Kidney (tissue), 14 donors: ENCODE results near the gene ACBD6. TPM values are rescaled to one million over a fixed set of nuclear protein-coding genes. Genes with fewer than 3 reads are reported as not detected.

Source experiments
- DNase-seq, 5 donors: peaks; one replicate each; pipeline ENCODE4 v3.0.0-alpha.2; 2013 to 2020
- FAIRE-seq: peaks from 2 replicates; lab custom pipeline; 2012; peaks lifted over from hg19 to GRCh38; lab: Jason Lieb, UNC
- H3K27ac ChIP-seq, 2 donors: one replicate each; pipeline ENCODE4 v1.7.0; 2013; ENCODE audit warnings: low read depth in 2 of 2, low read length in 2 of 2, inconsistent platforms in 1 of 2
- H3K27me3 ChIP-seq: one replicate; pipeline ENCODE4 v1.7.1; 2013; ENCODE audit warnings: low read length, inconsistent platforms; ENCODE audit not compliant: control insufficient read depth, insufficient read depth
- H3K36me3 ChIP-seq, 3 donors: one replicate each; pipeline versions ENCODE4 v1.7.0 to v1.7.1; 2013; ENCODE audit warnings: low read length in 3 of 3, control low read depth in 1 of 3, inconsistent platforms in 1 of 3; ENCODE audit not compliant: insufficient read depth in 3 of 3, control insufficient read depth in 2 of 3
- H3K4me1 ChIP-seq, 3 donors: one replicate each; pipeline versions ENCODE4 v1.7.0 to v1.7.1; 2013; ENCODE audit warnings: low read length in 3 of 3, inconsistent platforms in 1 of 3, low read depth in 1 of 3; ENCODE audit not compliant: control insufficient read depth in 2 of 3, insufficient read depth in 2 of 3
- H3K4me3 ChIP-seq, 3 donors: one replicate each; pipeline versions ENCODE4 v1.7.0 to v1.8.1; 2013; ENCODE audit warnings: low read length in 3 of 3, control low read depth in 1 of 3, inconsistent platforms in 1 of 3
- H3K9ac ChIP-seq, 3 donors: one replicate each; pipeline versions ENCODE4 v1.7.0 to v1.7.1; 2013; ENCODE audit warnings: low read length in 3 of 3, control low read depth in 1 of 3, inconsistent platforms in 1 of 3
- H3K9me3 ChIP-seq, 3 donors: one replicate each; pipeline versions ENCODE4 v1.7.0 to v1.7.1; 2013; ENCODE audit warnings: low read length in 3 of 3, control low read depth in 1 of 3, inconsistent platforms in 1 of 3; ENCODE audit not compliant: control insufficient read depth in 2 of 3, insufficient read depth in 1 of 3
- CTCF ChIP-seq: IDR thresholded peaks from 3 replicates; pipeline ENCODE4 v1.5.1; 2012; ENCODE audit warnings: mild to moderate bottlenecking, moderate library complexity, borderline replicate concordance; ENCODE audit not compliant: insufficient read depth; ENCODE audit errors: extremely low read depth
- intact Hi-C: fragments of 100-400 bp; cut with DNase I; formaldehyde crosslinking; loops from one replicate; pipeline ENCODE4 v1.11.1; 2022
- polyA plus RNA-seq: library from polyadenylated mRNA; stranded (reverse); fragments of 350-450 nt; fragmentation: Illumina TruSeq; extraction: RNeasy Lipid Tissue Mini Kit (QIAGEN cat#74804); gene quantifications from one replicate; pipeline ENCODE4 v1.2.3, GENCODE V29; 2014; ENCODE audit warnings: low read depth, low replicate concordance; ENCODE audit not compliant: insufficient read depth
- total RNA-seq: library from RNA; stranded (reverse); fragmentation: NEBNext Ultra II Directional; extraction: Animal tissue kit (Norgen Biotek cat#: 25700); gene quantifications from one replicate; pipeline ENCODE4 v1.2.1, GENCODE V29; 2021
- donor health status: control.
- donor health status: control.
- donor health status: control.
- donor health status: control.
- donor health status: control.
- donor health status: DM: yes; HTN: yes; CAD: no.
- donor health status: Normal renal cell carcinoma (clear cell type).

The ACBD6 gene
- total and polyA plus RNA-seq, 2 donors from 2014 or later = 30.9 to 36.4 TPM

GRCh38 chr1:180267211-180267561 is 235.2 kb downstream of the ACBD6 start:
- intact Hi-C loops = no loop called here

GRCh38 chr1:180266275-180267210 is 235.8 kb downstream of the ACBD6 start:
- peaks cover 0 to 31% (median 13%) of the 10 kb centered on the region in 3 donors for H3K4me1 ChIP-seq
- peaks cover 0 to 3% (median 0%) of the 10 kb centered on the region in 3 donors for H3K36me3 ChIP-seq
- H3K27ac ChIP-seq = no peak overlapping the region
- no peaks in the 10 kb centered on the region for H3K27me3 ChIP-seq
- no peak for FAIRE-seq
- H3K9ac ChIP-seq = no peak overlapping the region
- intact Hi-C loops = no loop called here
- no peak for DNase-seq
- no peak overlapping the region for H3K4me3 ChIP-seq
- H3K9me3 ChIP-seq = no peaks in the 10 kb centered on the region
- no peak for TF ChIP-seq CTCF

More at GRCh38 chr1:180267211-180267561, 235.2 kb downstream of the ACBD6 start:
- DNase-seq (no peak), FAIRE-seq (no peak)
- H3K27me3 ChIP-seq = no peaks in the 10 kb centered on the region
- H3K9ac ChIP-seq = no peak overlapping the region
- no peak overlapping the region for H3K27ac ChIP-seq
- TF ChIP-seq CTCF = no peak
- no peaks in the 10 kb centered on the region for H3K9me3 ChIP-seq
- peaks cover 0 to 3% (median 0%) of the 10 kb centered on the region in 3 donors for H3K36me3 ChIP-seq
- no peak overlapping the region for H3K4me3 ChIP-seq
- H3K4me1 ChIP-seq = peaks cover 0 to 28% (median 11%) of the 10 kb centered on the region in 3 donors

GRCh38 chr1:180265871-180266270 is 236.5 kb downstream of the ACBD6 start:
- Histone ChIP-seq H3K36me3 (peaks cover 0 to 3% (median 0%) of the 10 kb centered on the region in 3 donors), H3K27ac (no peak overlapping the region), H3K27me3 (no peaks in the 10 kb centered on the region), H3K4me3 (no peak overlapping the region), H3K4me1 (peaks cover 0 to 34% (median 17%) of the 10 kb centered on the region in 3 donors), H3K9ac (no peak overlapping the region), H3K9me3 (no peaks in the 10 kb centered on the region)
- TF ChIP-seq CTCF = no peak
- FAIRE-seq (no peak), DNase-seq (no peak)
- intact Hi-C loops = no loop called here
